ENCODE results near the gene PREX1. TPM values are rescaled to one million over a fixed set of nuclear protein-coding genes. Genes with fewer than 3 reads are reported as not detected.

The PREX1 gene
- total RNA-seq, 1 experiment from 2014 or later: 9.5 TPM

DNA sequence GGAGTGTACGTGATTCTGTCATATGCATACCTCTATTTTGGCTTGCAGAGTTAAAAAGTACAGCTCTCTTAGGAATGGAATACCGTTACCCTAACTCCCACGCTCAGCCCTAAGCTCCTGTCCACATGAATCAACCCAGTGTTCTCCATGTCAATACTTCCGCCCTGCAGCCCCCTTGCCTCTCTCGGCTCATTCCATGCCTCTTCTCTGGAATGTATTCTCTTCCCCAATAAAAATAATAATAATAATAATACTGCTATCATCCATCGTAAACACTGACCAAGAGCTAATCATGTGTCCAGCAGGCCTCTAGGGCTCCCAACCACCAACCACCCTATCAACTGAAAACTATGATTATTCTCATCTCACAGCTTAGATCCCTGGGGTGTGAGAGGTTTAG is 100.6 kb downstream of the PREX1 start:
- Histone ChIP-seq H3K4me3 (ENCODE audit: low read depth, low read length) (no peak overlapping the region), H3K4me1 (peaks cover 5% of the 10 kb centered on the region; the same call in 1 of the 2 replicates), H3K27me3 (replicated peaks; ENCODE audit: control insufficient read depth, insufficient read depth, low read length) (no peaks in the 10 kb centered on the region), H3K9me3 (no peaks in the 10 kb centered on the region), H3K36me3 (ENCODE audit: control insufficient read depth, insufficient read depth, low read length) (no peaks in the 10 kb centered on the region)
- ChIA-PET POLR2A (no interaction called here), CTCF (interaction anchor here (0.6 to 1.3 kb wide), 2 partner anchors 70 to 107 kb away, joined by 3 to 6 read pairs; no protein-coding TSS in a partner anchor)
- Mint-ChIP-seq H3K36me3 (ENCODE audit: insufficient read depth, unreplicated experiment) (no peaks in the 10 kb centered on the region), H3K27ac (ENCODE audit: unreplicated experiment) (no peak overlapping the region), H3K27me3 (ENCODE audit: insufficient read depth, unreplicated experiment) (no peaks in the 10 kb centered on the region), H3K4me3 (ENCODE audit: unreplicated experiment) (no peak overlapping the region), H3K9me3 (ENCODE audit: unreplicated experiment) (no peaks in the 10 kb centered on the region), H3K4me1 (ENCODE audit: low read depth, unreplicated experiment) (peaks cover 5% of the 10 kb centered on the region)
- BruUV-seq (replicated peaks): no TSS peak
- TF ChIP-seq, protein P1, sequence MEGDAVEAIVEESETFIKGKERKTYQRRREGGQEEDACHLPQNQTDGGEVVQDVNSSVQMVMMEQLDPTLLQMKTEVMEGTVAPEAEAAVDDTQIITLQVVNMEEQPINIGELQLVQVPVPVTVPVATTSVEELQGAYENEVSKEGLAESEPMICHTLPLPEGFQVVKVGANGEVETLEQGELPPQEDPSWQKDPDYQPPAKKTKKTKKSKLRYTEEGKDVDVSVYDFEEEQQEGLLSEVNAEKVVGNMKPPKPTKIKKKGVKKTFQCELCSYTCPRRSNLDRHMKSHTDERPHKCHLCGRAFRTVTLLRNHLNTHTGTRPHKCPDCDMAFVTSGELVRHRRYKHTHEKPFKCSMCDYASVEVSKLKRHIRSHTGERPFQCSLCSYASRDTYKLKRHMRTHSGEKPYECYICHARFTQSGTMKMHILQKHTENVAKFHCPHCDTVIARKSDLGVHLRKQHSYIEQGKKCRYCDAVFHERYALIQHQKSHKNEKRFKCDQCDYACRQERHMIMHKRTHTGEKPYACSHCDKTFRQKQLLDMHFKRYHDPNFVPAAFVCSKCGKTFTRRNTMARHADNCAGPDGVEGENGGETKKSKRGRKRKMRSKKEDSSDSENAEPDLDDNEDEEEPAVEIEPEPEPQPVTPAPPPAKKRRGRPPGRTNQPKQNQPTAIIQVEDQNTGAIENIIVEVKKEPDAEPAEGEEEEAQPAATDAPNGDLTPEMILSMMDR (IDR thresholded peaks at IDR 0.05; ENCODE audit: insufficient read depth in 1 of 2, low read depth in 1 of 2, low read length in 1 of 2, severe bottlenecking in 1 of 2, unreplicated experiment in 1 of 2): no peak
- no peak for DNase-seq
- intact Hi-C loops (cut with micrococcal nuclease; ENCODE audit: unreplicated experiment): loop anchor here (5.0 kb wide), 1 partner anchor 70 kb away; no protein-coding TSS in a partner anchor

DNA sequence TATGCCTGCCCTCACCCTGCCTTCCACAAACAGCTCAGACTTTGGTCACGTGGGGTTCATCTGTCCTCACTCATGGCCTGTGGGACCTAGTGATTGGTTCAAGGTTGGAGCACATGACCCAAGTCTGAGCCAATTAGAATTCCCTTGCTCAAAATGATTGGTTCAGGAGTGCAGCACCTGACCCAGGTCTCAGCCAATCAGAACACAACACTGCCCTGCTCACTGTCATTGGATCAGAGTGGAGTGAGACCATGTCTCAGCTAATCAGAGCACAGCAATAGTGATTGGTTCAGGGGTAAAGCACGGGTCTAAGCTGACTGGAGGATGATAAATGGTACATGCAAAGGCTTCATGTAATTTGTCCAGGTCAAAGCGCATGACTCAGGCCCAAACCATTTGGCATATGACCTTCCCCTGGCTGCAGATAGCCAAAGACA is 102.2 kb downstream of the PREX1 start:
- Histone ChIP-seq H3K9me3 (no peaks in the 10 kb centered on the region), H3K4me3 (ENCODE audit: low read depth, low read length) (no peak overlapping the region), H3K36me3 (ENCODE audit: control insufficient read depth, insufficient read depth, low read length) (no peaks in the 10 kb centered on the region), H3K4me1 (peaks cover 5% of the 10 kb centered on the region; the same call in 1 of the 2 replicates), H3K27me3 (replicated peaks; ENCODE audit: control insufficient read depth, insufficient read depth, low read length) (no peaks in the 10 kb centered on the region)
- ChIA-PET CTCF (interaction anchor here (2.4 kb wide), 1 partner anchor 68 kb away, joined by 13 read pairs; no protein-coding TSS in a partner anchor), POLR2A (interaction anchor here (0.6 kb wide), 1 partner anchor 331 kb away, joined by 10 read pairs; no protein-coding TSS in a partner anchor)
- intact Hi-C loops (cut with micrococcal nuclease; ENCODE audit: unreplicated experiment): loop anchor here (5.0 kb wide), 1 partner anchor 68 kb away; no protein-coding TSS in a partner anchor
- DNase-seq: peak; percentile 74 to 85
- no peaks in the 10 kb centered on the region for H3K36me3 Mint-ChIP-seq (ENCODE audit: insufficient read depth, unreplicated experiment)
- peaks cover 8% of the 10 kb centered on the region for H3K4me1 Mint-ChIP-seq (ENCODE audit: low read depth, unreplicated experiment)
- TF ChIP-seq, protein P1 (IDR thresholded peaks at IDR 0.05; ENCODE audit: insufficient read depth in 1 of 2, low read depth in 1 of 2, low read length in 1 of 2, severe bottlenecking in 1 of 2, unreplicated experiment in 1 of 2): no peak
- BruUV-seq (replicated peaks): no TSS peak
- no peaks in the 10 kb centered on the region for H3K9me3 Mint-ChIP-seq (ENCODE audit: unreplicated experiment)
- peak overlapping the region; percentile 14 for H3K27ac Mint-ChIP-seq (ENCODE audit: unreplicated experiment)
- H3K4me3 Mint-ChIP-seq (ENCODE audit: unreplicated experiment): no peak overlapping the region
- H3K27me3 Mint-ChIP-seq (ENCODE audit: insufficient read depth, unreplicated experiment): no peaks in the 10 kb centered on the region

DNA sequence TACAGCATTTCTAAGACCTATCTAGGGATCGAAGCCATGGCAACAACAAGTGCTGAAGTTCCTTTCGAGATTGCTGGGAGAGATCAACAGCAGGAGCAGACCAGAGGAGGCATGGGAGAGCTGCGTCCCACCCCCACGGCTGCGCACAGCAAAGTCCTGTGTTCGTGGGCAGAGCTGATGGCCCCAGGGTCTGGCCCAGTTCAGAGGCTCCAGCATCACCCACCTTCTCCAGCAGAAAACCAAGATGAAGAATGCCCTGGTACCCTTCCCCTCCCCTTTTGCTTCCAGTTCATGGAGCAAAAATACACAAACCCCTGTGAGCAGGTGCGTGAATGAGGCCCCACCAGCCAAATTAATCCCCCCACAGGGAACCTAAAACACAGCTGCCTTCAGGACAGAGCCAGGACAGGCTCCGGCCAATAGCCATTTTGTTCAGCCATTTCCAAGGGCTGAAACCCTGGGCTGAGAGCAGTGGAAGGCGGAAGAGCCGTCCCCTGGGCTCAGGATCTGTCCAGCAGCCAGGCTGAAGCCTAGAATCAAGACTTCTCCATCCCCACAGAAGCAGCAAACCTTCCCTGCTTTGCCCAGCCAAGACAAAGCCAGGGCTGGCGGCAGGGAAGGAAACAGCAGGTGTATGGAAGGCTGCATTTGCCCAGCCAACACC is 102.8 kb downstream of the PREX1 start:
- Histone ChIP-seq H3K4me3 (ENCODE audit: low read depth, low read length) (no peak overlapping the region), H3K27me3 (replicated peaks; ENCODE audit: control insufficient read depth, insufficient read depth, low read length) (no peaks in the 10 kb centered on the region), H3K4me1 (peaks cover 5% of the 10 kb centered on the region; the same call in 1 of the 2 replicates), H3K9me3 (no peaks in the 10 kb centered on the region), H3K36me3 (ENCODE audit: control insufficient read depth, insufficient read depth, low read length) (no peaks in the 10 kb centered on the region)
- intact Hi-C loops (cut with micrococcal nuclease; ENCODE audit: unreplicated experiment): loop anchor here (5.0 kb wide), 1 partner anchor 68 kb away; no protein-coding TSS in a partner anchor
- peaks cover 8% of the 10 kb centered on the region for H3K4me1 Mint-ChIP-seq (ENCODE audit: low read depth, unreplicated experiment)
- H3K27ac Mint-ChIP-seq (ENCODE audit: unreplicated experiment): peak overlapping the region; percentile 14
- ChIA-PET POLR2A (no interaction called here), CTCF (interaction anchor here (2.4 kb wide), 1 partner anchor 67 kb away, joined by 13 read pairs; no protein-coding TSS in a partner anchor)
- H3K36me3 Mint-ChIP-seq (ENCODE audit: insufficient read depth, unreplicated experiment): no peaks in the 10 kb centered on the region
- H3K4me3 Mint-ChIP-seq (ENCODE audit: unreplicated experiment): no peak overlapping the region
- no TSS peak for BruUV-seq (replicated peaks)
- TF ChIP-seq, protein P1 (IDR thresholded peaks at IDR 0.05; ENCODE audit: insufficient read depth in 1 of 2, low read depth in 1 of 2, low read length in 1 of 2, severe bottlenecking in 1 of 2, unreplicated experiment in 1 of 2): no peak
- H3K9me3 Mint-ChIP-seq (ENCODE audit: unreplicated experiment): no peaks in the 10 kb centered on the region
- DNase-seq: no peak
- no peaks in the 10 kb centered on the region for H3K27me3 Mint-ChIP-seq (ENCODE audit: insufficient read depth, unreplicated experiment)

Data from Caco-2 (cell line).